Stimulated activated CD8-positive, alpha-beta memory T cell treated with anti-CD3 and anti-CD28 coated beads, Interleukin-15, amount 100 ng/mL, for 24 hours (primary cell): Measurements from ENCODE around the gene CDA.

Experiments used
- DNase-seq: peaks from one replicate; pipeline ENCODE4 v3.0.0-alpha.2; 2020; ENCODE audit warnings: low read depth

The CDA gene

DNA sequence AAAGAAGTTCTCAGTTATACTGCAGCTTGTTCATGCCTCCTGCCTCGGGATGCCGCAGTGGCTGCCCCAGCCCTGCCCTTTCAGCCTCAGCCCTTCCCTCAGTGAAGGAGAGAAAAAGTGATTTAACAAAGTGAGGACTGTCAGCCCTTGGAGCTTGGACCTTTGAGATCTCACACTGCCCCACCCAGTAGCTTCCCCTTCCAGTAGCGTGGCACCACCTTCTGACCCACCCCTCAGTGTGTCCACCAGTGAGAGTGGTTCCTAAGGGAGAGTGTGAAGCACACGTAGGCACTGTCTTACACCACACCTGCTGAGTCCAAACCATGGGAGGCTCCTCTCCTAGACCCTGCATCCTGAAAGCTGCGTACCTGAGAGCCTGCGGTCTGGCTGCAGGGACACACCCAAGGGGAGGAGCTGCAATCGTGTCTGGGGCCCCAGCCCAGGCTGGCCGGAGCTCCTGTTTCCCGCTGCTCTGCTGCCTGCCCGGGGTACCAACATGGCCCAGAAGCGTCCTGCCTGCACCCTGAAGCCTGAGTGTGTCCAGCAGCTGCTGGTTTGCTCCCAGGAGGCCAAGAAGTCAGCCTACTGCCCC, at the start of gene CDA:
CDA (plus strand) TSS at position 464 of the 592 bp plus-strand sequence; CDS start at position 497, 33 bp downstream.
- DNase-seq, result no peak

DNA sequence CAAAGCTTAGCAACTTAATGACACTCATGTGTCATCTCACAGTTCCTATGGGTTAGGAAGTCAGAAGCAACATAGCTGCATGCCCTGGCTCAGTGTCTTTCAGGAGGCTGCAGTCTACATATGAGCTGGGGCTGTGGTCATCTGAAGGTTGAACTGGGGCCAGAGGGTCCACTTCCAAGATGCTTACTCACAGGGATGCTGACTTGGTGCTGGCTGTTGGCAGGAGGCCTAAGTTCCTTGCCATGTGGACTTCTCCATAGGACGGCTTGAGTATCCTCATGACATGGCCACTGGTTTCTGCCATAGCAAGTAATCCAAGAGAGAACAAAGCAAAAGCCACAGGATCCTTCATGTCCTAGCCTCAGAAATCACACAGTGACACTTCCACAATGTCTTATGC, 48.6 kb upstream of the CDA start:
- no peak for DNase-seq

DNA sequence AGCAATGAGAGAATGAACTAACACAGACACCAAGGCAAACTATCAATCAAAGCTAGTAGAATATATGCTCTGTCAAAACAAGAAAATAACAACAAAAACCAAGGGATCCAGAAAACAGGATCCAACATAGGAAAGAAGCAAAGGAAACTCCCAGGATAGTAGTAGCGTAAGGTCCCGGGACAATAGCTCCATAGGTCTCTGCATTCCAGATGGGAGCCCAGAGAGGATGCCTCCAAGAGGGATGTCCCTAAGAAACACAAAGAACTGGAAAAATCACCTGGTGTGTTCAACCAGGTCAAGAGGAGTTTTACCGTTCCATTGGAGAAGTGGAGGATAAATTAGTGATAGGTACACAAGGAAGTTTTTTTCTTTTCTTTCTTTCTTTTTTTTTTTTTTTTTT, 42.3 kb upstream of the CDA start:
- DNase-seq, result no peak

DNA sequence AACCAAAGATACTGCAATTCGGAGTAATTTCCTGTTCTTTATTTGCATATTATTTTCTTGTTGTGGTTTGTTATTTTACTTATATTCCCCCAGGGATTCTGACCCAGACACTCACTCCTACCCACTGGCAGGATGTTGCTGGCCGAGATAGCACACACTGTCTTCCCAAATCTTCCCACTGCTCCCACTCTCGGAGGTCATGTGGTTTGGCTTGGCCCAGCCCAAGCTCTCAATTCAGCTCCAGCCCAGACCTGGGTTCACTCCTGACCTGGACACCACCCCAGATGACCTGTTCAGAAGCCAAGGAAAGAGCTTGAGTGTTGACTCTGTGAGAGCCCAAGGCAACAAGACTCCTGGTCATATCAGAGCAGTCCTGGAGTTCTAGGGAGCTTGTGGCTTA, 37.7 kb upstream of the CDA start:
- no peak for DNase-seq

DNA sequence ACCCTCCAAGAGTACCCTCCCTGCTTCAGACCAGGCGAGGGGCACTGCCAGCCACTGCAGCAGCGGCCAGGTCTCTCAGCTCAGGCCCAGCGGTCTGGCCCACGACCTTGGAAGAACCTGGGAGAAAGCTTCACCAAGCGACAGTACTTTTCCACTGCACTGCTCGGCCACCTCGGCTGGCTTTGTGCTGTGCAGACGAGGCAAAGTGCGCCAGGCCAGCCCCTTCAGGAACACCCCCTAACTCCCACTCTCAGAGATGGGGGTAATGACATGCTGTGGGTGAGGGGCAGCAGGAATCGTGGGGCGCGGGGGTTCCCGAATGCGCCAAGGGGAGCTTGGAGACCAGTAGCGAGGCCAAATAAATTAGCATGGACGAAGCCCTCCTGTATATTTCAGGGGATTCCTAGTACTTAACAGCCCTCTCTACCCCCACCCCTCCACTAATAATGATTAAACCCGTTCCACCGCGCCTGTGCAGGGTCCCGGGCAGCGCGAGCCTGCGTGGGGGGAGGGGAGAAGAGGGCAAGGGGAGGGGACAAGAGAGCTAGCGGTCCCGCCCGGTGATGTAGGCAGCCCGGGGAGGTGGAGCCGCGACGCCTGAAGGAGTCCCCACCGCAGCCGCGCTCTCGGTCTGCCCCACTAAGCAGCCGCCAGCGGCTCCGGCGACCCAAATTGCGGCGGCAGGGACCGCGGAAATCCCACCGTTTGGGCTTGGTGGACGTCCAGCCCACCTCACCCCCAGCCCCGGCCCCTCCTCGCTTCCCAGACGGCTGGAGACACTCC, 36.8 kb upstream of the CDA start, which contains the start of gene FAM43B:
FAM43B (plus strand) TSS at position 629 of the 783 bp plus-strand sequence. CDS start 401 bp downstream, outside the sequence.
- no peak for DNase-seq

DNA sequence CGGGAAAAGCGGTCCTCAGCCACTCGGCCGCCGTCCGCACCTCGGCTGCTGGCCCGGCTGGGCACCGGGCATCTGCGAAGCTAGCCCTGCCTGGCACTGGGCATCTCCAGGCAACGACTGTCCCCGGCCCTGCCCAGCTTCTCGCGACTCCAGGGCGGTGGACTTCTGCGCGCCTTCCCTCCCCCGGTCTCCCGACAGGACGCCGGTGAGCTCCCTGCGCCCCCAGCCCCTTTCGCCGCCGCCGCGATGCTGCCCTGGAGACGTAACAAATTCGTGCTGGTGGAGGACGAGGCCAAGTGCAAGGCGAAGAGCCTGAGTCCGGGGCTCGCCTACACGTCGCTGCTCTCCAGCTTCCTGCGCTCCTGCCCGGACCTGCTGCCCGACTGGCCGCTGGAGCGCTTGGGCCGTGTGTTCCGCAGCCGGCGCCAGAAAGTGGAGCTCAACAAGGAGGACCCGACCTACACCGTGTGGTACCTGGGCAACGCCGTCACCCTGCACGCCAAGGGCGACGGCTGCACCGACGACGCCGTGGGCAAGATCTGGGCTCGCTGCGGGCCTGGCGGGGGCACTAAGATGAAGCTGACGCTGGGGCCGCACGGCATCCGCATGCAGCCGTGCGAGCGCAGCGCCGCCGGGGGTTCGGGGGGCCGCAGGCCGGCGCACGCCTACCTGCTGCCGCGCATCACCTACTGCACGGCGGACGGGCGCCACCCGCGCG, 36.0 kb upstream of the CDA start:
- no peak for DNase-seq

DNA sequence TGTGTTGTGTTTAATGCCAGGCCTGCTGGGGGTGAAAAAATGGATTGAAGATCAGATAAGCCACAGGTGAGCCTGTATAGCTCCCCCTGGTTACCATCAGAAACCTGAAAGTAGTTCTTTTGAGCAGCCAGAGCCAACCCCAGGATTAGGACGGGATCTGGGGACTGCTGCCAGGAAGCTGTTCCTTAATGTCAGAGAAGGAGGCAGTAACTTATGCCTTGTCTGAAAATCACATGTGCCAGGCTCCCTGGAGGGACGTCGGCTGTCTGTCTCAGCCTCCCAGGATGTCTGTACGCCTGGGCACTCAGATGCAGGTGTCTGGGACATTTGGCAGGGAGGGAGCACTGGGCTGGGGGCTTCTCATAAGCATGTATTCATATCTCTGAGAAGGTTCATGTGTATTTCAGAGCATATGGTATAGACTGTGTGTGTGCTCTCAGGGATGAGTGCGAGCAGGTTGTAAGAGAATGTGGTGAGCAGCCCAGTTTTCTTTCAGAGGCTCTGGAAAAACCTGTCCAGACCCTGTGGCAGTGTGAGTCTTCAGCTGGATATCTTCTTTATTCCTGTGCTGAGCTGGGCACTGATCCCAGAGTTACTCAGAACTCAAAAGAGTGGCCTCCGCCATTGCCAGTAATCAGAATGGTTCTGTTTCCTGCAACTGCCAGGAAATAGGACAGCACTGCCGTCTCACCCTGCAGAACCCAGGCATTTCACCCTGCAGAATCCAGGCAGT, 33.7 kb upstream of the CDA start:
- DNase-seq, result no peak

DNA sequence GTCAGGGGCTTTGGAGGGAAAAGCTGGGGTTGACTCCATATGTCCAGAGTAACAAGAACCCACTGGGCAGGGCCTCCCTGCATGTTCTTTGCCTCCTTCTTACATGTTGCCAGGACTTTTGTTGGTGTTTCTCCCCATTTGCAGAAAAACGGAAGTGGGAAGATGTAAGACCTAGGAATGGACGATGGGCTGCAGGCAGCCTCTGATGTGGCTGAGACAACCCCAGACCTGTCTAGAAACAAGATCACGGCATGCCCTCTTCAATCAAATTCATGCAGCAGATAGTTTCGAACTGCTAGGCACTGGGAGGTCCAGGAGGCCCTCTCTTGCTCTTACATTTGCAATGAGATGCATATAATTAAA, 33.2 kb upstream of the CDA start:
- DNase-seq, result no peak

DNA sequence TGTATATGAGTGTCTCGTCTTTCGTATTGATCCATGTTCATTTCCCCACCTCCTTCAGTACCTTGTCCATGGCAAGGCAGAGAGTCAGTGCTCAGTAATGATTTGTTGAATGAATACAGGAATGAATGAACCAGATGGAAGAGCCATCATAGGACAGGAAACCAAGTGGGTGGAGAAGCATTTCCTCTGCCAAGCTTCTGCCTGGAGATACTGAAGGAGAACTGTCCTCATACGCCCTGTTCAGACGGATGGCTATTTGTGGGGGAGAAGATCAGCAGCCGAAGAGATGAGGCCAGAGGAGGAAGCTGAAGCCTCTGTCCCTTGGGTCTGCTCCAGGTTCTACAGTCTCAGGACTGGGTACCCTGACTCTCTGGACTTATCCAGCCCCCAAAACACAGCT, 30.7 kb upstream of the CDA start:
- no peak for DNase-seq

DNA sequence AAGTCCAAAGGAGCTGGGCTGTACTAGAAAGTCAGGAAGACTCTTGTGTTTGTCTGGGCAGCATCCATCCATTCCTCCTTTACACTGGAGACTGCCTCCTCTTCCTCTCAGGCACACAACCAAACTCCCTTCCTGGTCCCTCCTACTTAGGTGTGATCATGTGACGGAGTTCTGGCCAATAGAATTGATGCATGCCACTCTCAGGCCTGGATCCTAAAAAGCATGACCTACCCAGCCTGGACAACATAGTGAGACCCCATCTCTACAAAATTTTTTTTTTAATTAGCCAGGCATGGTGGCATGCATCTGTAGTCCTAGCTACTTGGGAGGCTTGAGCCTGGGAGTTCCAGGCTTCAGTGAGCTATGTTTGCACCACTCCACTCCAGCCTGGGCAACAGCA, 27.9 kb upstream of the CDA start:
- no peak for DNase-seq

DNA sequence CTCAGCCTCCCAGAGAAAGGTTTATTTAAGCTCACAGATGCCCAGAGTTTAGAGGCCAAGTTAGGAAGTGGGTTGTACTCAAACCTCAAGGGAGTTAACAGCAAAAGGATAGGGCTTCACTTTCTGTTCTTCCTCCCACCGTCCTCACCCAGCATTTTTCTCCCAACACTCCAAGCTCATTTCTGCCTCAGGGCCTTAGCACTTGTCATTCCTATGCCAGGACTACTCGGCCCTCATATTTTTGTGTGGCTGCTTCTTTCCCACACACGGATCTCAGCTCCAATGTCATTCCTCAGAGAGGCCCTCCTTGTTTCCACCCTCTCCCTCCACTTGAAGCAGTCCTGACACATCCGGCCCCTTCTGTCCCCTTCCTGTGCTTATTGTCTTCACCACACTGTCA, 23.7 kb upstream of the CDA start:
- DNase-seq, result no peak

DNA sequence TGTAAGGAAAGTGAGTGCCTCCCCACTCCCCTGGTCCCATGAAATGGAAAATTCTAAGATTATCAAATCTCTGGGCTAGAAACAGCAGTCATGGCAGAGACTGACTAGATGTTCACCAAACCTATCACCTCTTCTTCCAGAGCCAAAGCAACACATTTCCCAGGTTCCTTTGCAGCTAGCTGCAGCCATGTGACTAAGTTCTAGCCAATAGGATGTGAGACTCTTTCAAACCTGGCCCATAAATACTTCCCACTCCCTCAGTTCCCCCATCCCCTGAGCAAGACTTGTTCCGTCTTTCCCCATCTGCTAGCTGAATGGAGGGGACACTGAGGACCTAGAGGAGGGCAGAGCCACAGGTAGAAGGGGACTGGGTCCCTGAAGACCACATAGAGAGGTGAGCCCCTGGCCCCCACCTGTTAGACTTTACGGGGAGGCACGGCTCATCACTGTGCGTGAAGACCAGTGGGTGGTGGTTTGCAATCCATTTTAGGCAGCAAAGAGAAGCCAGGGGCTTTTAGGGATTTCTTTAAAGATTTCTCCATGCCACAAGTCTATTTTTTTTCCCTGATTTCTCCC, 19.3 kb upstream of the CDA start:
- DNase-seq, result no peak

DNA sequence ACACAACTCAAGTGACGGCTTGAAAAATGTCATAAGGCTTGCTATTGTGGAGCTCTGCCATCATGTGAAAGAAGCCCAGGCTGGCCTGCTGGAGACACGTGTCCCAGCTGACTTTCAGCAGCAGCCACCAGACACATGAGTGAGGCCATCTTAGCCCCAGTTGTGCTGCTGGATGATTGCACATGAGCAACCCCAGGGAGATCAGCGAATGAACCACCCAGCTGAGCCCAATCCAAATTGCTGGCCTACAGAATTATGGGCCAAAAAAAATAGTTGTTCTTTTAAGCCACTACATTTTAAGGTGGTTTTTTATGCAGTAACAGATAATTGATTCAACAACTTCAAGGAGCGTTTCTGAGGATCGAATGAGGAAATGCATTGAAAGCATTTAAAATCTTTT, 17.5 kb upstream of the CDA start:
- no peak for DNase-seq

DNA sequence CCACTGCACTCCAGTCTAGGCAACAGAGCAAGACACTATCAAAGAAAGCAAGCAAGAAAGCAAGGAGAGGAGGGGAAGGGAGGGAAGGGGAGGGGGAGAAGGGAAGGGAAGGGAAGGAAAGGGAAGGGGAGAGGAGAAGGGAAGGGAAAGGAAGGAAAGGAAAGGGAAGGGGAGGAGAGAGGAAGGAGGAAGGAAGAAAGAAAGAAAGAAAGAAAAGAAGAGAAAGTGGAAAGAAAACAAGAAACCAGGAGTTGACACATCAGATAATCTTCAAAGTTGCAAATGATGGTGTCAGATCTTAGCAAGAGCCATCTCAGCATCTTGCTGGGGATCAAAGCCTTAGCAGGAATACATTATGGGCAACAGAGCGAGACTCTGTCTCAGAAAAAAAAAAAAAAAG, 14.9 kb upstream of the CDA start:
- no peak for DNase-seq

DNA sequence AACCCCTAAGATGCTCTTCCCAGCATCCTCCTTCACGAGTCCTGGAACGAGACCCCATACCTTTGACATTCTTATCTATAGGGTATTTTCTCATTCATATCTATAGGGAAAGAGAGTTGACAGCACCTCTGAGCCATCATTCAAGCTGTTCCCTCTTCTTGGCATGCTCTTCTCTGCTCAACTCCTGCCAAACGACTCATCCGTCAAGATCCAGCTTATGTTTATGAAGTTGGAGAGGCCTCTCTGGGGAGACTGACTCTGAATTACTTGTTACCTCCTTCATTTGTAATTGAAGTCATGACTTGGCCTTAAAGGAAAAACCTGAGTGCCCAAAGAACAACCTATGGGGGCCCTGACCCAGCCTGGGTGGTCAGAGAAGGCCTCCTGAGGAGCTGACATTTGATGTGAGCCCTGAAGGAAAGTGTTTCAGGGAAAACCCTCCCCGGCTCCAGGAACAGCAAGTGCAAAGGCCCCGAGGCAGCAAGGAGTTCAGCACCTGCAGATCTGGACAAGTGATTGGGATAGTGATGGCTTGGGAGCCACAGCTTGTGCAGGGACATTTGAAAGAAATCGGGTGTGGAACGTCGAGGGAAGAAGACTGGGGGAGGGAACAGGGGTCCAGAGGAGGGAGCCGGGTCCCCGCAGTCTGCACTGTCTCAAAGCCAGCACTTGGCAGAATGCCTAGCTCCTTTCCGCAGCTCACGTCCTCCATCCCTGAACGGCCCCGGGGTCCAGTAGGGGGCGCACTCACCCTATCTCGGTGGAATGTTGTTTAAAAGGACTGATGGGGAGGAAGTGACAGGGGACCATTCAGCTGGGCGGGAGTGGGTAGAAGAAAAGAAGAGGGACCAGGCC, 14.0 kb upstream of the CDA start:
- peak; percentile 42 for DNase-seq

DNA sequence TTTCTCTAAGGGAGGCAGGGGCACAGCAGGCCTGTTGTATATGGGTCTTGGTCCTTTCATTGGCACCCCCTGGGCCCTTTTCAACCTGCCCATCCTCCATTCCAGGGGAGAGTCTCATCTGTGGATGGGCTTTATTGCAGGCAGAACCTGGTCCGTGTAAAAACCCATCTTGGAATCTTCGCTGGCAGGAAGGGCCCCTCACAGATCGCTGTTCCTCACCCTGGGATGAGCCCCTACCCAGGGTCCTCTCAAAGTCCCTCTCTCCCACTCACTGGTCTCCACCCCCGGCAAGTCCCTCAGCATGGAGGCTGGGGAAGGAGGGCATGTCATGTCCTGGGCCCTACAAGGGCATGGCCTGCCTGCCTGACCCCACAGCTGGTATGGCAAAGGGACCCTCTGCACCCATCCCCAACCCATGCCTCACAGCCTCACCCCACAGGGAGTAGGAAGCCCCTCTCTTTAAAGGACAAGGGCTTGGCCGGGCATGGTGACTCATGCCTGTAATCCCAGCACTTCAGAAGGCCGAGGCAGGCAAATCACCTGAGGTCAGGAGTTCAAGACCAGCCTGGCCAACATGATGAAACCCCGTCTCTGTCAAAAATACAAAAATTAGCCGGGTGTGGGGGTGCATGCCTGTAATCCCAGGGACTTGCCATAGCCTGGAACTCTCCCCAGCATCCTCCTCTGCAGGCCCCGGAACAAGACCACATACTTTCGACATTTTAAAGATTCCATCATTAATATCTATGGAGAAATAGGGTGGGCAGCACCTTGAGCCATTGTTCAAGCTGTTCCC, 13.2 kb upstream of the CDA start:
- no peak for DNase-seq

DNA sequence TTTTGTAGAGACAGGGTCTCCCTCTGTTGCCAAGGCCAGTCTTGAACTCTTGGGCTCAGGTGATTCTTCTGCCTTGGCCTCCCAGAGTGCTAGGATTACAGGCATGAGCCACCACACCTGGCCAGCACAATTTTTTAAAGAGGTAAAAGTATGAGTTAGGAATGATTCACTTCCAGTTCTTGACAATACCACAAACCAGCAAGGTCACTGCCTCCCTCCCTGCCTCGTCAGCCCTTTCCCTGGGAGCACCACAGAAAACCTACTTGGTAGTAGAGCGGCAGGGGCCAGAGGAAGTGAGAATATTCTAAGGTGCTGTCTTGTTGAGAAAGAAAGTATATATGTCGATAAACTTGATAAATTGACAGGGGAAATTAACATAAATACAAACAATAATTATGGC, 10.8 kb upstream of the CDA start:
- no peak for DNase-seq

DNA sequence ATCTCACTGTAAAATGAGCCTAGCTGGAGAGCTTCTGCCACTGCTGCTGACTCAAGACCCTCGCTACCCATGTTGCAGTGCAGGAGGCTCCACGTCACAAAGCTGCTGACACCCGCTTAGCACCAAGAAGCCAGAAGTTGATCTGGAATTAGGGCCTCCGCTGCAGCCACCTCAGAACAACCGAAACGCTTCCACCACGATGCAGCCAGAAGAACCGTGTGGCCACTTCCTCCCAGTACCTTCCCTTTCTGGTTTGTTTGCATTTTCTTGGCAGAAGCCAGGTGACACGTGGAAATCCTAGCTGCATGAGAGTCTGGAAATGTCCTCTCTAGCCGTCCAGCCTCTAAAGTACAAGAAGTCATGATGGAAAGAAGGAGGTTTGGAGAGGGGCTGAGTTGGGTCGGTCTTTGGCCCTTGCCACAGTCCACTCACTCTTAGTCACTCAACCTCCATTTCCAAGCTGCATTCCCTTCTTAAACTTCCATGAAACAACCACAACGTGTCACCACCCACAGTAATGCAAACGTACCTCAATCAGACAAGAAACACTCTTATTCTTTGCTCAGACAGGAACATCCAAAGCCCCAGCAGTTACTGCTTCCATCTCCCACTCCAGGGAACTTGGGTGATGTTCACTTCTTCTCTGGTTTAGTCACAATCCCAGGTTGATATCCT, 10.0 kb upstream of the CDA start:
- no peak for DNase-seq

DNA sequence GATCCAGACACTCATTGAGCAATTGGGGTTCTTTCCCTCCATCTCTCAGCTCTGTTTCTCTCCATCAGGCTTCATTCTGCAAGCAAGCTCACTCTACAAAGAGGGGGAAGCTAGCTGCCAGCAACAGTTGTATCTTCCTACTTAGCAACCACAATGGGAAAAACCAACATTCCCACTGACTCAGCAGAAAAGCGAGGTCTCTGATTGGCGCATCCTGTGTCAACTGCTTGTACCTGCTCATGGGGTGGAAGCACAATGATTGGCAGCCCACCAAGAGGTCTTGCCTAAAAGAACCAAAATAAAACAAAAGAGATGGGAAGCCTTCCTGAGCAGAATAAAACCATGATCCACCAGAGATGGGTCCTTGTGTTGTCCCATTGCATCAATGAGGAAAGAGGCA, 4.0 kb upstream of the CDA start:
- DNase-seq, result no peak
